Skeletal muscle satellite cell (primary cell): Measurements from ENCODE around the gene GABRG3.

Experiments
- H3K27me3 ChIP-seq: 2 replicates; pipeline ENCODE4 v1.7.0; 2013; ENCODE audit warnings: low read length; ENCODE audit not compliant: control insufficient read depth, insufficient read depth
- H3K36me3 ChIP-seq: 2 replicates; pipeline ENCODE4 v1.7.0; 2013; ENCODE audit warnings: mild to moderate bottlenecking, control low read depth, low read length; ENCODE audit not compliant: insufficient read depth
- H3K4me1 ChIP-seq: 2 replicates; pipeline ENCODE4 v1.7.0; 2013; ENCODE audit warnings: low read length; ENCODE audit not compliant: control insufficient read depth, insufficient read depth
- H3K4me2 ChIP-seq: 2 replicates; pipeline ENCODE4 v1.7.0; 2013; ENCODE audit warnings: mild to moderate bottlenecking, low read length
- H3K4me3 ChIP-seq: 2 replicates; pipeline ENCODE4 v1.7.0; 2013; ENCODE audit warnings: low read length
- H3K9ac ChIP-seq: 2 replicates; pipeline ENCODE4 v1.7.0; 2013; ENCODE audit warnings: mild to moderate bottlenecking, low read depth, low read length, moderate library complexity
- H3K9me3 ChIP-seq: replicated peaks from 2 replicates; pipeline ENCODE4 v1.7.0; 2013; ENCODE audit warnings: mild to moderate bottlenecking, control low read depth, low read length

Gene GABRG3

GRCh38 chr15:27234593-27234992 is 263.6 kb downstream of the GABRG3 start:
- no peaks in the 10 kb centered on the region for H3K36me3 ChIP-seq
- H3K4me1 ChIP-seq: no peaks in the 10 kb centered on the region
- no peak overlapping the region for H3K4me3 ChIP-seq
- H3K9ac ChIP-seq: no peak overlapping the region
- peaks cover 22% of the 10 kb centered on the region for H3K9me3 ChIP-seq
- no peak overlapping the region for H3K4me2 ChIP-seq
- H3K27me3 ChIP-seq: no peaks in the 10 kb centered on the region

GRCh38 chr15:27235161-27235560 is 264.2 kb downstream of the GABRG3 start:
- Histone ChIP-seq H3K9me3 (peaks cover 22% of the 10 kb centered on the region), H3K4me1 (no peaks in the 10 kb centered on the region), H3K4me2 (no peak overlapping the region), H3K27me3 (no peaks in the 10 kb centered on the region), H3K4me3 (no peak overlapping the region), H3K9ac (no peak overlapping the region), H3K36me3 (no peaks in the 10 kb centered on the region)

GRCh38 chr15:27235681-27236080 is 264.7 kb downstream of the GABRG3 start:
- H3K4me3 ChIP-seq: no peak overlapping the region
- H3K9me3 ChIP-seq: peaks cover 22% of the 10 kb centered on the region
- H3K36me3 ChIP-seq: no peaks in the 10 kb centered on the region
- no peak overlapping the region for H3K4me2 ChIP-seq
- no peaks in the 10 kb centered on the region for H3K4me1 ChIP-seq
- H3K27me3 ChIP-seq: no peaks in the 10 kb centered on the region
- no peak overlapping the region for H3K9ac ChIP-seq

- H3K9ac ChIP-seq: no peak overlapping the region
- H3K4me1 ChIP-seq: no peaks in the 10 kb centered on the region
- H3K4me2 ChIP-seq: no peak overlapping the region
- no peaks in the 10 kb centered on the region for H3K36me3 ChIP-seq
- no peaks in the 10 kb centered on the region for H3K27me3 ChIP-seq
- no peak overlapping the region for H3K4me3 ChIP-seq
- peaks cover 19% of the 10 kb centered on the region for H3K9me3 ChIP-seq
Observed at GRCh38 chr15:27237319-27237939, 266.4 kb downstream of the GABRG3 start.

- Histone ChIP-seq H3K4me3 (no peak overlapping the region), H3K27me3 (no peaks in the 10 kb centered on the region), H3K9ac (no peak overlapping the region), H3K4me2 (no peak overlapping the region), H3K36me3 (no peaks in the 10 kb centered on the region), H3K9me3 (peaks cover 19% of the 10 kb centered on the region), H3K4me1 (no peaks in the 10 kb centered on the region)
Observed at GRCh38 chr15:27238209-27238608, 267.2 kb downstream of the GABRG3 start.

GRCh38 chr15:27238707-27239423 is 267.9 kb downstream of the GABRG3 start:
- no peak overlapping the region for H3K4me3 ChIP-seq

GRCh38 chr15:27241943-27242342 is 271.0 kb downstream of the GABRG3 start:
- Histone ChIP-seq H3K36me3 (no peaks in the 10 kb centered on the region), H3K4me1 (no peaks in the 10 kb centered on the region), H3K9ac (no peak overlapping the region), H3K4me3 (no peak overlapping the region), H3K27me3 (no peaks in the 10 kb centered on the region), H3K4me2 (no peak overlapping the region), H3K9me3 (peaks cover 10% of the 10 kb centered on the region)

More at GRCh38 chr15:27238707-27239423, 267.9 kb downstream of the GABRG3 start:
- no peaks in the 10 kb centered on the region for H3K27me3 ChIP-seq
- H3K9ac ChIP-seq: no peak overlapping the region
- no peaks in the 10 kb centered on the region for H3K36me3 ChIP-seq
- H3K4me2 ChIP-seq: no peak overlapping the region
- H3K4me1 ChIP-seq: no peaks in the 10 kb centered on the region
- peaks cover 19% of the 10 kb centered on the region for H3K9me3 ChIP-seq

GRCh38 chr15:27244047-27244446 is 273.1 kb downstream of the GABRG3 start:
- no peak overlapping the region for H3K9ac ChIP-seq
- no peaks in the 10 kb centered on the region for H3K4me1 ChIP-seq
- no peaks in the 10 kb centered on the region for H3K36me3 ChIP-seq
- no peaks in the 10 kb centered on the region for H3K27me3 ChIP-seq
- peaks cover 7% of the 10 kb centered on the region for H3K9me3 ChIP-seq
- H3K4me2 ChIP-seq: no peak overlapping the region
- no peak overlapping the region for H3K4me3 ChIP-seq

- no peaks in the 10 kb centered on the region for H3K27me3 ChIP-seq
- H3K9ac ChIP-seq: no peak overlapping the region
- no peaks in the 10 kb centered on the region for H3K4me1 ChIP-seq
- H3K9me3 ChIP-seq: peaks cover 16% of the 10 kb centered on the region
- no peak overlapping the region for H3K4me3 ChIP-seq
- no peaks in the 10 kb centered on the region for H3K36me3 ChIP-seq
- no peak overlapping the region for H3K4me2 ChIP-seq
Observed at GRCh38 chr15:27248251-27248650, 277.3 kb downstream of the GABRG3 start.

- Histone ChIP-seq H3K9me3 (peaks cover 14% of the 10 kb centered on the region), H3K4me3 (no peak overlapping the region), H3K27me3 (no peaks in the 10 kb centered on the region), H3K36me3 (no peaks in the 10 kb centered on the region), H3K9ac (no peak overlapping the region), H3K4me2 (no peak overlapping the region), H3K4me1 (no peaks in the 10 kb centered on the region)
Observed at GRCh38 chr15:27249046-27249759, 278.2 kb downstream of the GABRG3 start.

GRCh38 chr15:27249760-27250109 is 278.8 kb downstream of the GABRG3 start:
- Histone ChIP-seq H3K27me3 (no peaks in the 10 kb centered on the region), H3K4me3 (no peak overlapping the region), H3K9ac (no peak overlapping the region), H3K36me3 (no peaks in the 10 kb centered on the region), H3K4me1 (no peaks in the 10 kb centered on the region), H3K4me2 (no peak overlapping the region), H3K9me3 (peaks cover 16% of the 10 kb centered on the region)
